HUES64 (cell line): ENCODE results near the gene ATF7.
"Not testable (repeated sequence)": the region's sequence is repeated elsewhere in the genome, so short reads cannot be mapped to it uniquely, and the experiment has no call there.

Experiments
- H3K27ac ChIP-seq: 2 replicates; pipeline ENCODE4 v1.7.0; 2013; ENCODE audit warnings: low read depth, low read length, inconsistent platforms
- H3K27me3 ChIP-seq: 2 replicates; pipeline ENCODE4 v1.6.1; 2013; ENCODE audit warnings: mild to moderate bottlenecking, low read length; ENCODE audit not compliant: insufficient read depth
- H3K36me3 ChIP-seq: 2 replicates; pipeline ENCODE4 v1.6.1; 2013; ENCODE audit warnings: mild to moderate bottlenecking, low read length; ENCODE audit not compliant: insufficient read depth
- H3K4me1 ChIP-seq: 2 replicates; pipeline ENCODE4 v1.6.1; 2013; ENCODE audit warnings: mild to moderate bottlenecking, low read length, moderate library complexity; ENCODE audit not compliant: insufficient read depth
- H3K4me3 ChIP-seq: 2 replicates; pipeline ENCODE4 v1.5.1; 2013; ENCODE audit warnings: mild to moderate bottlenecking, low read length, moderate library complexity
- H3K9ac ChIP-seq: 2 replicates; pipeline ENCODE4 v1.6.1; 2013; ENCODE audit warnings: mild to moderate bottlenecking, low read depth, low read length
- H3K9me3 ChIP-seq: 2 replicates; pipeline ENCODE4 v1.6.1; 2013; ENCODE audit warnings: low read depth, low read length; ENCODE audit not compliant: insufficient read depth
- WGBS: fragments of 150-250, 120-280 bp; methylation state at CpG from one replicate; pipeline ENCODE4 v1.1.7; 2013; ENCODE audit warnings: missing lambda C conversion rate; 5-methylcytosine and 5-hydroxymethylcytosine counted together

The ATF7 gene

GRCh38 chr12:53585448-53586125, 40.6 kb downstream of the ATF7 start:
- no peak overlapping the region for H3K27ac ChIP-seq
- no peak overlapping the region for H3K4me3 ChIP-seq
- no peaks in the 10 kb centered on the region; the same call in 1 of the 2 replicates for H3K9me3 ChIP-seq
- H3K4me1 ChIP-seq = no peaks in the 10 kb centered on the region
- no peaks in the 10 kb centered on the region for H3K36me3 ChIP-seq
- H3K27me3 ChIP-seq = no peaks in the 10 kb centered on the region
- no peak overlapping the region for H3K9ac ChIP-seq
- 98% methylated on average over 2 of the region's 2 CpGs for WGBS

GRCh38 chr12:53579545-53579955, 46.6 kb downstream of the ATF7 start:
- H3K9me3 ChIP-seq = no peaks in the 10 kb centered on the region; the same call in 1 of the 2 replicates
- no peak overlapping the region for H3K4me3 ChIP-seq
- no peaks in the 10 kb centered on the region for H3K4me1 ChIP-seq
- H3K27me3 ChIP-seq = no peaks in the 10 kb centered on the region
- WGBS = 92% methylated on average over 5 of the region's 5 CpGs
- H3K27ac ChIP-seq = no peak overlapping the region
- no peak overlapping the region for H3K9ac ChIP-seq
- no peaks in the 10 kb centered on the region for H3K36me3 ChIP-seq

- H3K9ac ChIP-seq = no peak overlapping the region
- H3K27ac ChIP-seq = no peak overlapping the region
- no peaks in the 10 kb centered on the region for H3K27me3 ChIP-seq
- H3K9me3 ChIP-seq = no peaks in the 10 kb centered on the region; the same call in 1 of the 2 replicates
- WGBS = 95% methylated on average over 5 of the region's 5 CpGs
- H3K4me3 ChIP-seq = no peak overlapping the region
- H3K36me3 ChIP-seq = no peaks in the 10 kb centered on the region
- no peaks in the 10 kb centered on the region for H3K4me1 ChIP-seq
Observed at GRCh38 chr12:53578783-53579182, 47.4 kb downstream of the ATF7 start.

GRCh38 chr12:53577941-53578352, 48.2 kb downstream of the ATF7 start:
- Histone ChIP-seq H3K4me3 (no peak overlapping the region), H3K4me1 (no peaks in the 10 kb centered on the region), H3K9ac (no peak overlapping the region), H3K27me3 (no peaks in the 10 kb centered on the region), H3K9me3 (no peaks in the 10 kb centered on the region), H3K27ac (no peak overlapping the region), H3K36me3 (no peaks in the 10 kb centered on the region)
- WGBS = 88% methylated on average over 4 of the region's 4 CpGs

GRCh38 chr12:53575502-53576249, 50.5 kb downstream of the ATF7 start:
- no peak overlapping the region for H3K9ac ChIP-seq
- H3K4me3 ChIP-seq = no peak overlapping the region
- no peaks in the 10 kb centered on the region for H3K9me3 ChIP-seq
- no peaks in the 10 kb centered on the region for H3K36me3 ChIP-seq
- no peak overlapping the region for H3K27ac ChIP-seq
- H3K4me1 ChIP-seq = no peaks in the 10 kb centered on the region; the same call in 1 of the 2 replicates
- H3K27me3 ChIP-seq = no peaks in the 10 kb centered on the region
- 91% methylated on average over 1 of the region's 3 CpGs for WGBS

GRCh38 chr12:53572134-53572758, 53.9 kb downstream of the ATF7 start:
- H3K4me1 ChIP-seq = peaks cover 29% of the 10 kb centered on the region
- no peak overlapping the region for H3K4me3 ChIP-seq
- no peaks in the 10 kb centered on the region for H3K9me3 ChIP-seq
- no peak overlapping the region for H3K9ac ChIP-seq
- H3K27me3 ChIP-seq = no peaks in the 10 kb centered on the region
- no peaks in the 10 kb centered on the region for H3K36me3 ChIP-seq
- H3K27ac ChIP-seq = no peak overlapping the region; the same call in 1 of the 2 replicates
- WGBS = 95% methylated on average over 8 of the region's 8 CpGs

- Histone ChIP-seq H3K27ac (no peak overlapping the region), H3K4me1 (peaks cover 32% of the 10 kb centered on the region), H3K4me3 (no peak overlapping the region), H3K36me3 (no peaks in the 10 kb centered on the region), H3K9me3 (no peaks in the 10 kb centered on the region), H3K27me3 (no peaks in the 10 kb centered on the region), H3K9ac (no peak overlapping the region)
- WGBS = no CpG with 5 or more reads among the region's 2 CpGs
Observed at GRCh38 chr12:53571295-53571694, 54.9 kb downstream of the ATF7 start.

- peak overlapping the region; percentile 46; the same call in 1 of the 2 replicates for H3K9ac ChIP-seq
- 82% methylated on average over 2 of the region's 2 CpGs for whole genome bisulfite sequencing
- H3K36me3 ChIP-seq = no peaks in the 10 kb centered on the region
- H3K27me3 ChIP-seq = no peaks in the 10 kb centered on the region
- H3K4me1 ChIP-seq = peaks cover 34% of the 10 kb centered on the region
- peak overlapping the region; percentile 39 for H3K27ac ChIP-seq
- no peaks in the 10 kb centered on the region for H3K9me3 ChIP-seq
- H3K4me3 ChIP-seq = no peak overlapping the region
Observed at GRCh38 chr12:53568809-53569557, 57.2 kb downstream of the ATF7 start.

GRCh38 chr12:53567961-53568808, 58.0 kb downstream of the ATF7 start:
- no peak overlapping the region for H3K4me3 ChIP-seq
- H3K9ac ChIP-seq = peak overlapping the region; percentile 46; the same call in 1 of the 2 replicates
- peak overlapping the region; percentile 39 for H3K27ac ChIP-seq
- 93% methylated on average over 6 of the region's 6 CpGs for WGBS
- H3K9me3 ChIP-seq = no peaks in the 10 kb centered on the region
- no peaks in the 10 kb centered on the region for H3K36me3 ChIP-seq
- peaks cover 34% of the 10 kb centered on the region for H3K4me1 ChIP-seq
- H3K27me3 ChIP-seq = no peaks in the 10 kb centered on the region

- H3K4me3 ChIP-seq, H3K27me3 ChIP-seq, H3K9ac ChIP-seq, H3K27ac ChIP-seq, H3K9me3 ChIP-seq, H3K36me3 ChIP-seq: not testable (repeated sequence)
- WGBS = 100% methylated on average over 2 of the region's 5 CpGs
- H3K4me1 ChIP-seq = peaks cover 33% of the 10 kb centered on the region
Observed at GRCh38 chr12:53565376-53565775, 60.8 kb downstream of the ATF7 start.
